HepG2 (cell line): ENCODE data around the gene MKNK1.

Experiments
- AGO2 ChIP-seq: fragments of 200-400 bp; formaldehyde crosslinking; optimal IDR thresholded peaks from 2 replicates; pipeline ENCODE3; 2017; ENCODE audit warnings: mild to moderate bottlenecking, low read depth, low read length, moderate library complexity
- ESRRA ChIP-seq: sonication (generic); formaldehyde crosslinking; IDR thresholded peaks from 2 replicates; pipeline ENCODE4 v1.5.1; 2020; ENCODE audit warnings: mild to moderate bottlenecking, low read depth, missing genetic modification reagents
- POLR2A ChIP-seq, 2 experiments: IDR thresholded peaks; 2 replicates each; pipeline ENCODE4 v1.6.1; 2011; ENCODE audit warnings: low read depth in 2 of 2, low read length in 2 of 2, mild to moderate bottlenecking in 1 of 2, moderate library complexity in 1 of 2; ENCODE audit not compliant: insufficient read depth in 1 of 2
- POLR2AphosphoS5 ChIP-seq: IDR thresholded peaks from 2 replicates; pipeline ENCODE4 v1.6.1; 2012; ENCODE audit warnings: low read depth, low read length
- ZNF12 ChIP-seq: sonication (generic); formaldehyde crosslinking; IDR thresholded peaks from 2 replicates; pipeline ENCODE4 v1.5.0; 2020; ENCODE audit warnings: missing genetic modification reagents
- ZNF34 ChIP-seq: sonication (generic); formaldehyde crosslinking; IDR thresholded peaks from 2 replicates; pipeline ENCODE4 v1.4.0; 2020; ENCODE audit warnings: mild to moderate bottlenecking, missing genetic modification reagents, borderline replicate concordance
- TF ChIP-seq, protein P1 (sequence below): conservative IDR thresholded peaks from 2 replicates; pipeline ENCODE4 v1.6.1; 2018; ENCODE audit warnings: missing genetic modification reagents
- TF ChIP-seq, protein P2 (sequence below): sonication (generic); formaldehyde crosslinking; IDR thresholded peaks from 2 replicates; pipeline ENCODE4 v1.5.0; 2020; ENCODE audit warnings: mild to moderate bottlenecking, missing genetic modification reagents, moderate library complexity

DNA sequence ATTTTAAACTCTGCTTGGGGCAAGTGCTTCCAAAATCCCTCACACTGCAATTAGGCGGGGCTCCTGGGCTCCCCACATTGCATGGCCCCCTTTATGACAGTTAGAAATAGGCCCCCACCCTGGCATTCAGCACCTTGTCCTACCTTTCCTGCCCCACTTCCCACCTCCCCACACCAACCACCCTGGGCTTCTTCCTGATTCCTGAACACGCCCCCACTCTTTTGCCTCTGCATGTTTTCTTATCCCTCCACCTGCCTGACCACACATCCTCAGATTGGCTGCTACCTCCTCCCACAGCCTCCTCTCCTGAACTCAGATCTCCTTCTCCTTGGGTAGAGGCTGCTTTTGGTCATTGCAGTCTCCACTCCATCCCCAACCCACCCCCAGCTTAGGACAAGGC lies 11.0 kb upstream of the MKNK1 start:
- TF ChIP-seq AGO2 (no peak), POLR2AphosphoS5 (no peak), ZNF34 (CRISPR knock-in tag) (no peak), ESRRA (CRISPR knock-in tag) (no peak), ZNF12 (CRISPR knock-in tag) (no peak), POLR2A (IDR thresholded peaks at IDR 0.05; ENCODE audit: insufficient read depth in 1 of 2, low read depth in 2 of 2, low read length in 2 of 2) (no peak)
- TF ChIP-seq, protein P1, sequence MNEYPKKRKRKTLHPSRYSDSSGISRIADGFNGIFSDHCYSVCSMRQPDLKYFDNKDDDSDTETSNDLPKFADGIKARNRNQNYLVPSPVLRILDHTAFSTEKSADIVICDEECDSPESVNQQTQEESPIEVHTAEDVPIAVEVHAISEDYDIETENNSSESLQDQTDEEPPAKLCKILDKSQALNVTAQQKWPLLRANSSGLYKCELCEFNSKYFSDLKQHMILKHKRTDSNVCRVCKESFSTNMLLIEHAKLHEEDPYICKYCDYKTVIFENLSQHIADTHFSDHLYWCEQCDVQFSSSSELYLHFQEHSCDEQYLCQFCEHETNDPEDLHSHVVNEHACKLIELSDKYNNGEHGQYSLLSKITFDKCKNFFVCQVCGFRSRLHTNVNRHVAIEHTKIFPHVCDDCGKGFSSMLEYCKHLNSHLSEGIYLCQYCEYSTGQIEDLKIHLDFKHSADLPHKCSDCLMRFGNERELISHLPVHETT (CRISPR knock-in tag), result no peak
- TF ChIP-seq, protein P2, sequence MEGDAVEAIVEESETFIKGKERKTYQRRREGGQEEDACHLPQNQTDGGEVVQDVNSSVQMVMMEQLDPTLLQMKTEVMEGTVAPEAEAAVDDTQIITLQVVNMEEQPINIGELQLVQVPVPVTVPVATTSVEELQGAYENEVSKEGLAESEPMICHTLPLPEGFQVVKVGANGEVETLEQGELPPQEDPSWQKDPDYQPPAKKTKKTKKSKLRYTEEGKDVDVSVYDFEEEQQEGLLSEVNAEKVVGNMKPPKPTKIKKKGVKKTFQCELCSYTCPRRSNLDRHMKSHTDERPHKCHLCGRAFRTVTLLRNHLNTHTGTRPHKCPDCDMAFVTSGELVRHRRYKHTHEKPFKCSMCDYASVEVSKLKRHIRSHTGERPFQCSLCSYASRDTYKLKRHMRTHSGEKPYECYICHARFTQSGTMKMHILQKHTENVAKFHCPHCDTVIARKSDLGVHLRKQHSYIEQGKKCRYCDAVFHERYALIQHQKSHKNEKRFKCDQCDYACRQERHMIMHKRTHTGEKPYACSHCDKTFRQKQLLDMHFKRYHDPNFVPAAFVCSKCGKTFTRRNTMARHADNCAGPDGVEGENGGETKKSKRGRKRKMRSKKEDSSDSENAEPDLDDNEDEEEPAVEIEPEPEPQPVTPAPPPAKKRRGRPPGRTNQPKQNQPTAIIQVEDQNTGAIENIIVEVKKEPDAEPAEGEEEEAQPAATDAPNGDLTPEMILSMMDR (CRISPR knock-in tag), result no peak
